Activated CD4-positive, alpha-beta T cell treated with anti-CD3 and anti-CD28 coated beads for 24 hours (primary cell): ENCODE measurements around the gene DEFB113.

Experiments
- DNase-seq, 2 donors: peaks; one replicate each; pipeline ENCODE4 v3.0.0-alpha.2; 2020; ENCODE audit warnings: low read depth in 2 of 2

DEFB113 gene

DNA sequence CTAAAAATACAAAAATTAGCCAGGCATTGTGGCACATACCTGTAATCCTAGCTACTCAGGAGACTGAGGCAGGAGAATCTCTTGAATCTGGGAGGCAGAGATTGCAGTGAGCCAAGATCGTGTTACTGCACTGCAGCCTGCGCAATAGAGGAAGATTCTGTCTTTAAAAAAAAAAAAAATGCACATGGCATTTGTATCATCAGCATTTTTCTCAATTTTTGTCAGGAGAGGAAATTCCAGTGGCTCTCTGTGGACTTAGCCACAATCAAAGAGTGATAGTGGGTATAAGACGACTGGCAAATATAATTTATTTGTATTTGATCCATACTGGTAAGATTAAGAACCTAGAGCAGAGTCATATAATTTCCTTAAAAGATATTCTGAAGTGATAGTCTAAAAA, 34.0 kb downstream of the DEFB113 start:
- DNase-seq, result no peak

DNA sequence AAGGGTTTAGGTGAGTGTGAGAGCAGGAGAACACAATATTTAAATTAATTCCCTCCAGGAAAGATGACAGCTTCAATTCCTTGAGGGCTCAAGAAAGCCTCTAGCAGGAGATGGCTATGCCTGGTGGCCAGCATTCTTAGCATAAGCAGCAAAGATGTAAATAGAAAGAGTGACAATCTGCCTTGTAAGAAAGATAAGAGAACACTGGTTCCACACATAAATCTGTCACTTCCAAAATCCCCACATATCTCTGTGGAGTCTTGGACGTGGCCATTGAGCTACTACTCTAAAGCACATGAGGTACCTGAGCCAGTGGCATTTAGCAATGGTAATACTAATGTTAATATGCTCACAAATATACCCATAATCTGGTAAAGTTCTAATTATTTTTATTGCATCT, 34.7 kb downstream of the DEFB113 start:
- no peak for DNase-seq

DNA sequence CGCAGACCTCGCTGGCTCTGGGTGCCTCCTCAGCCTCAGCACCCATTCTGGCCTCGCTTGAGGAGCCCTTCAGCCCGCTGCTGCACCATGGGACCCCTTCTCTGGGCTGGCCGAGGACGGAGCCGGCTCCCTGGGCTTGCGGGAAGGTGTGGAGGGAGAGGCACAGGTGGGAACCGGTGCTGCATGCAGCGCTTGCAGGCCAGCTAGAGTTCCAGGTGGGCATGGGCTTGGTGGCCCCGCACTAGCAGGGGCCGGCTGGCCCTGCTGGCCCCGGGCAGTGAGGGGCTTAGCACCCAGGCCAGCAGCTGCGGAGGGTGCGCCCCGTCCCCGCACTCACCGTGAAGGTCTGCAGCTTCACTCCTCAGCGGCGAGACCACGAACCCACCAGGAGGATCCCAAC, 35.9 kb downstream of the DEFB113 start:
- no peak for DNase-seq

DNA sequence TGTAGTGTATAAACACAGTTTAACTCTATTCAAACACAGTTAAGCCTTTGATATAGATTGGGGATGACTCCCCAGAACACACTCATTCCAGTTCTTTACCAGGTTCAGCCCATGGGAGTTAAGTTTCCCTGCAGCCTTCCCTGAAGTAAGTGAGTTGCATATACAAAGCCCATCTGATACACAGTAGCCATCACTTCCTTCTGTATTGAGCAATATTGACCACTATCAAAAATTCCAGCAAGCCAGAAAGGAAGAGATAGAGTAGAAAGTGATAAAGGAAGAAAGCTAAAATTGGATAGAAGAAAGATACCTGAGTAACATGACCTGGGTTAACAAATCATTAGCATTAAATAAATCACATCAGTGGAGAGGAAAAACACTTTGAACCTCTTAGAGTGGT, 40.1 kb downstream of the DEFB113 start:
- no peak for DNase-seq

DNA sequence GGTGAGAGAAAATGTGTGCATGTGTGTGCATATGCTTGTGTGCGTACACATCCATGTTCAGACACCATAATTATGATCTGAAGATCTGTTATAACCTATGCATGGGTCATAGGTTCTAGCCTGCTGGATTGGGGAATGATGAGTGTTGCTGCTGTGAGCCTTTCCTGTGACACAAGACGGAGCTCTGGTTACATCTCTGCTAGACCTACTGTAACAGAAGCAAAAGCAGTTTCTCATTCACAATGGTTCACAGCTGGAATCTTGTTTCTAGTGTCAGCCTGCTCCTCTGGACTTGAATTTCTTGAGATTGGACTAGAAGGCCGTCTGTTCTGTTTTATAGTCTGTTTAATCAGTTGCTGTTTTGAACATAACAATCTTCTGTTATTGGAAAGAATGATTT, 45.6 kb downstream of the DEFB113 start:
- DNase-seq, result no peak

DNA sequence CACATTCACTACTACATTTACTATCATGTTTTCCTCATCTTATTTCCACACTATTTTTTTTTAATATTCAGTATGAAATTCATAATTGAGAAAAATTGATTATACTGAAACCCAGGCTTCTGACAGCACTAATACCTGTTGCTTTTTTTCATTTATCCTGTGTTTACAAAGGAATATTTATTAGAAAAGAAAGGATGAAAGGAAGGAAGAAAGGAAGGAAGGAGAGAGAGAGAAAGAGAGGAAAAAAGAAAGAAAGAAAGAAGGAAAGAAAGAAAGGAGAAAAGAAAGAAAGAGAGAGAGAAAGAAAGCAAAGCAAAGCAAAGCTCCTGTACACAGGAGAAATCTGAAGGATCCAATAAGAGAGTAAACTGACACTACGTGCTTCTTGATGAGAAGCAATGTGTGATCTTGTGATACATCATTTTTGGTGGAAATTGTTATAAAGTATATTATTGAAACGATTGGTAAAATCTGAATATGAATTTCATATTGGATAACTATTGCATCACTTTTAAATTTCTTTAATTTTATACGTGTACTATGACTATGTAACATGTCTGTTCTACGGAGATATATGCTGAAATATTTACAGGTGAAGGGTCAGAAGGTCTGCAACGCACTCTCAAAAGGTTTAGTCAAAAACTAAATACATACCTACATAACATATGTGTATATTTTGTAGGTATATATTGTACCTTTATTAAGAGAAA, 49.3 kb downstream of the DEFB113 start:
- no peak for DNase-seq

DNA sequence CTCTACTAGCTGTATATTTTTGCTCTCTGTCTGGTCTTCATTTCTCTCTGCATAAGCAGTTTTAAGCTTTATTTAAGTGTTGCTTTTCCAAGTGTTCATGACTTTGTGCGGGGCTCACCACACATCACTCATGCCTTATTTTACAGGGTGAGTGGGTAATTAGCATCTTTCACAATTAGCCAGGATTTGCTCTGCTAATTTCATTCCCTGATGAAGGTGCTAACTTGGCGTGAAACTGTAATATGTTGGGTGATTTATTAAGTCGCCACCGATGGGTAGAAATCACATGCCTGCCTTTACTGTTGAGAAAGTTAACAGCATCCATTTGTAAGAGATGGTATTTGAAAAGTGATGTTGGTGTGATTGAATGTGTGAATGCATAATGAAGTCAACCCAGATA, 50.2 kb downstream of the DEFB113 start:
- no peak for DNase-seq

DNA sequence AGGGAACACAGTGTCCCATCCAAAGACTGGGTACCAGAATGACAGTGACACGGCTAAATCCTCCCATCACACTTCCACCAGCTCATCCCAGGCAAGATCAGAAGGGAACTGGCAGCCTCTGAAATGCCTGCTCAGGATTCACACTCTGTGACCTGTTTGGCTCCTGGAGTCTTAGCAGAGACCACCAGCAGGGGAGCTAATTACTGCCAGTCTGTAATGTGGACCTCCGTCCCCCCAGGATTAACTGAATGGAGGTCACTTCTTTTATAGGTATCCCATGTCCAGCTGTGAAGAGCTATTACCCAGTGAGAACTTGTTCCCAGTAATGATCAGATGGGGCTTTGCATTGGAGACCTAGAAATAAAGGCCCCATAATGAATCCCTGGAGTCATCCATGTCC, 50.6 kb downstream of the DEFB113 start:
- no peak for DNase-seq
